ENCODE data around the gene SCCPDH.
"Not testable (repeated sequence)": the region's sequence is repeated elsewhere in the genome, so short reads cannot be mapped to it uniquely, and the experiment has no call there.

SCCPDH gene

GRCh38 chr1:246724016-246724730, at the start of gene SCCPDH:
Gene SCCPDH (plus strand): TSS chr1:246724409. CDS start chr1:246724423, 14 bp downstream.
- DNase-seq: peak; percentile 90

- peak; percentile 22 for DNase-seq
Measured at GRCh38 chr1:246677842-246678241, 46.4 kb upstream of the SCCPDH start.

GRCh38 chr1:246678816-246679793, 45.1 kb upstream of the SCCPDH start:
- DNase-seq: no peak

GRCh38 chr1:246679794-246680177, 44.4 kb upstream of the SCCPDH start:
- DNase-seq: no peak

GRCh38 chr1:246680190-246680589, 44.0 kb upstream of the SCCPDH start:
- no peak for DNase-seq

- peak; percentile 72 for DNase-seq
Measured at GRCh38 chr1:246680696-246681130, 43.5 kb upstream of the SCCPDH start.

- DNase-seq: peak; percentile 84
Measured at GRCh38 chr1:246681900-246682895, 42.0 kb upstream of the SCCPDH start.

GRCh38 chr1:246683521-246683920, 40.7 kb upstream of the SCCPDH start:
- DNase-seq: no peak

- DNase-seq: no peak
Measured at GRCh38 chr1:246687002-246687401, 37.2 kb upstream of the SCCPDH start.

GRCh38 chr1:246689409-246690008, 34.7 kb upstream of the SCCPDH start:
- peak; percentile 87 for DNase-seq

- no peak for DNase-seq
Measured at GRCh38 chr1:246690100-246690499, 34.1 kb upstream of the SCCPDH start.

GRCh38 chr1:246691622-246692495, 32.4 kb upstream of the SCCPDH start:
- peak; percentile 64 for DNase-seq

GRCh38 chr1:246694213-246694895, 29.9 kb upstream of the SCCPDH start:
- not testable (repeated sequence) for DNase-seq

- DNase-seq: no peak
Measured at GRCh38 chr1:246695136-246695535, 29.1 kb upstream of the SCCPDH start.

GRCh38 chr1:246695666-246696065, 28.5 kb upstream of the SCCPDH start:
- no peak for DNase-seq

- DNase-seq: no peak
Measured at GRCh38 chr1:246698466-246699094, 25.6 kb upstream of the SCCPDH start.

GRCh38 chr1:246699095-246699735, 25.0 kb upstream of the SCCPDH start:
- DNase-seq: peak; percentile 94

- DNase-seq: no peak
Measured at GRCh38 chr1:246703581-246703980, 20.6 kb upstream of the SCCPDH start.

GRCh38 chr1:246705368-246705767, 18.8 kb upstream of the SCCPDH start:
- DNase-seq: no peak

Data from eye (tissue), 1 donor.